Stimulated activated CD4-positive, alpha-beta T cell treated with anti-CD3 and anti-CD28 coated beads, TNF-alpha, amount 100 ng/mL, for 4 hours (primary cell): ENCODE results near the gene NEURL3.
"Not testable (repeated sequence)": the region's sequence is repeated elsewhere in the genome, so short reads cannot be mapped to it uniquely, and the experiment has no call there.

Experiments
- DNase-seq, 3 experiments: peaks; one replicate each; pipeline ENCODE4 v3.0.0-alpha.2; 2020; ENCODE audit warnings: low read depth in 3 of 3

The NEURL3 gene

DNA sequence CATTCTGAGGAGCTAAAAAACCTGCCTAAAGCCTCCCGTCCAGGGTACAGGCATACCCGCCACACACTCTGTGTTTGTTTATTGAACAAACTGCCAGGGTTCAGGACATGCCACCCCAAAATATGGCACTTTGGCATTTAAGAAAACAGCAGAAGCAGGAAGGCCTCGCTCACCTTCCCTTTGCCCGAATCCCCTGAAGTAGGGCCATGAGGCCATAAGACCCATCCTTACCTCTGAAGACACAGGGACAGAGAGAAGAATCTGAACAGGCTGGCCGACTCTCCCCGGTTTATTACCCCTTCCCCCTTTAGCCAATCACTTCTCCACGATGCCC is 1.7 kb upstream of the NEURL3 start:
- no peak for DNase-seq

DNA sequence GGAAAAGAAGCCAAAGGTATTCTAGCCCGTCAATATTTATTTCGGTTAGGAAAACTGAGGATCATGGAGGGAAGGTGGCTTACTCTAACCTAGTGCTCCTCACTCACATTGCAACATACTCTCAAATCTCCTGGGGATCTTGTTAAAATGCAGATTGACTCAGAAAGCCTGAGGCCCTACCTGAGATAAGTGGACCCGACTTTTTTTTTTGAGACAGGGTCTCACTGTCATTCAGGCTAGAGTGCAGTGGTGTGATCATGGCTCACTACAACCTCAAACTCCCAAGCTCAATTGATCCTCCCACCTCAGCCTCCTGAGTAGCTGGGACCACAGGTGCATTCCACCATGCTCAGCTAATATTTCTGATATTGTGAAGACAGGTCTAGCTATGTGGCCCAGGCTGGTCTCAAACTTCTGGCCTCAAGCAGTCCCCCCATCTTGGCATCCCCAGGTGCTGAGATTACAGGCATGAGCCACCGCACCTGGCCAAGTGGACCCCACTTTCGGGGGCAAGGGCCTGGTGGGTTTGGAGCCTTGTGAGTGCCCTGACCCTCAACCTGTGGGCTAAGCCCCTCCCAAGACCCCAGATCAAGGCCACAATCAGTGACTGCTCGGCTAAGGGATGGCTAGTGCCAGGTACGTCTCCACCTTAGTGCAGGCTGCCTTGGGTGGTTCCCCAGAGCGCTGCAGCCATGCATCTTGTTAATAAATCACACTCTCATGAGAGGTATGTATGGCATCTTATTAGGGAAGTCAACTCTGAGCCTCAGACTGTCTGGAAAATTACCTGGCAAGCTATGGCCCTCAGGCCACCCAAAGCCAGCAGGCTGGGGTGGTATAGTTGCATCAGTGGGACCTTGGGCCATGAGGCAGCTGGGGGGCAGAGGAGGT is 1.1 kb upstream of the NEURL3 start:
- DNase-seq, result no peak

DNA sequence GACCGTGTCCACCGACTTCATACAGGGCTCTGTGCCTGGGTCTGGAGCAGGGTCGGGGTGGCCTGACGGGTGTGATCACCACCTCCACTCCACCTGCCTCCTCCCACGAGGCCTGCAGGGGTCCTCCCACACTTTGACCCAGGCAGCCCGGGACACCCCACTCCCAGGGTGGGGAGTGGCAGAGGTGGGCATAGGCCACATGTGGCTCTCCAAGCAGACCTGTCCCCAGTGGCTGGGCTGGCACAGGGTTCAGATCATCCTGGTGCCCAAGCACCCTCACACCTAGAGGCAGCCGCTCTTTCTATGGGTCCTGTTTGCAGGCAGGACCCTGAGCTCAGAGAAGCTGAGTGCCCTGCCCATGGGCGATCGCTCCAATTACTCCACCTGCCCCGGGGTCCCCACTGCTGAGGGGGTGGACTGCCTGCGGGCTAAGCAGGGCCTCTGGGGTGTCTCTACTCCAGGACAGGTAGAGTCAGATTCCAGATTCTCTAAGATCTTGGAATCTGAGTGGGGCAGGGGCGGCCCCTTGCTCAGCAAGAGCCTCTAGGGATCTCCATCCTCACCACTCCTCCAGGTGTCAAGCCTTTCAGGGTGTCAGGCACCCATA is 1.4 kb downstream of the NEURL3 start:
- no peak for DNase-seq

DNA sequence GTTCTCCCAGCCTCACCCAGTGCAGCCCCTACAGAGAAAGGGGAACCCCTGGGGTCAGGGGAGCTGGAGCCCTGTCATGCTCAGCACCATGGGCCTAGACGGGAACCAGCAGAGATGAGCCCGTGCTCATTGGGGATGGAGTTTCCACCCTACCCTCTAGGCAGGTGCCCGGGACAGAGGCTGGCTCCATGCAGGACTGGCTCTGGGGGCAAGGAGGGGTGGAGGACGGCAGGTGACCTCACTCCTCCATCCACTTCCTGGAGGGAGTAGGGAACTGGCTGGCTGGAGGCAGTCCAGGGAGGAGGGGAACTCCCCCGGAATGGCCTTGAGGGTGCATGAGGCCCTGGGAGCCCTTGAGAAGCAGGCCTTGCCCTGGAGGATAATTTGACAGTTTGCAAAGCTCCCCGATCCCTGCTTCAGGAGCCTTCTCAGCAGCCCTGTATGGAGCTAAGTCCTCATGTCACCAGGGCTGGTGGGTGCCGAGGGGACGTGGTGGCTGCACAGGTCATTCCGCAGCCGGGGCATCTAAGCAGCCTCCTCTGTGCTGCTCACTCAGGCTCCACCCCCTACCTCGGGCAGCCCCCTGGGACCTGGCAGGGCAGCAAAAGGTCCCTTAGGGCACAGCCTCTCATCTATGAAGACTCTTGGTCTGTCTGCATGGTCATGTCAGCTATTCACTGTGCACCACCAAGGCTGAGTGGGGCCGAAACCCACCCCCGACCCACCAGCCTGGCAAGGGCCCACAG is 2.1 kb downstream of the NEURL3 start:
- no peak for DNase-seq

DNA sequence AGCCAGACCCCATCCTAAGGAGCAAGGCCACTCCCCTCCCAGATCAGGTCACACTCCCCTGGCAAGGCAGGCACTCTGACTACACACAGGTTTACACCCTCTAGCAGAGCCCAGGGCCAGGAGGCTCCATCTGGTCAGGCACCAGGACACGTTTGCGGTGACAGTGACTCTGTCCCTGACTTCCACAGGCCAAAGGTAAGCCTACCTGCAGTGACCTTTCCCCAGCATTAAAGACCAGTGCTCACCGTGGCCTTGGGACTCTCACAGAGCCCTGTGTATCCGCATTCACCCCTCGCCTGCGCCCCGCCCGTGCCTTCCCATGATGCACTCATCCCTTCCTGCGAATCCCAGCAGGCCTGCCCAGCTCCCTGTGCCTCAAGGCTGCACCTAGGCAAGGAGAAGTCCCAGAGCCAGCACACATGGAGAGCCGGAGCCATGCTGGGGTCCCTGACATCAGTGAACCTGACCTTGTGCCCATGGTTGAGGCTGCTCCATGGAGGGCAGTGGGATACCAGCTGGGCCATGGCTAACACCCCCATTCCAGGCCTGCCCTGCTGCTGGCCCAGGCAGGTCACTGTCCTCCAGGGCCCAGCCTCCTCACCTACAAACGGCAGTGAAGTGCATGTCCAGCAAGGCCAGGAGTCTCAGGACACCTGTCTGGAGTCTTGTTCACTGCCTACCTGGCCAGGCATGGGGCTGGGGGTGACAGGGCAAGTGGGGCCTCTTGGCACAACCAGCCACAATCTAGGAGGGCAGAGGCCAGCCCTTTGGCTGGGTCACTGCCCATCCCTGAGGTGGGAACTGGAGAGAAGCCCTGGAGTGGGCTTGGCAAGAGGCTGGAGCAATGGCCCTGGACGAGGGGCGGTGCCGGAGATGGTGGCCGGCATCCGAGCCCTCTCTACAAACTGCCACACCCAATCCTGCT is 3.0 kb downstream of the NEURL3 start:
- no peak for DNase-seq

DNA sequence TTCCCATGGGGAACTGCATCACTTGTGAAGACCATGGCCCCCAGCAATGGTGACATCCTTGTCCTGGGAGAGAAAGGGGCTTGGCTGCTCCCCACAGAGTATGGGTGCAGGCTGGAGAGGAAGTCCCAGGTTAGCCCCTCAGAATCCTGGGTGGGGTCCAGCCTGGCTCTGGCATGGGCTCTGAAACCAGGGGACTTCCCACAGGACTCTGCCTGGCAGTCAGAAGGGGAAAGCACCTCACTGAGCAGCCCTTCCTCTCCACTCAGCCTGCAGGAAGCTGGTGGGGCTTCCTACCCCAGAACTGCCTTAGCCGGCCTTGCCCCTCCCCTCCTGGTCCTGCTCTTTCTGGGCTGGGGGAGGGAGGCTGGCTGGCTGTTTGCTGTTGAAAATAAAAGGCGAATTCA is 3.7 kb downstream of the NEURL3 start:
- no peak for DNase-seq

DNA sequence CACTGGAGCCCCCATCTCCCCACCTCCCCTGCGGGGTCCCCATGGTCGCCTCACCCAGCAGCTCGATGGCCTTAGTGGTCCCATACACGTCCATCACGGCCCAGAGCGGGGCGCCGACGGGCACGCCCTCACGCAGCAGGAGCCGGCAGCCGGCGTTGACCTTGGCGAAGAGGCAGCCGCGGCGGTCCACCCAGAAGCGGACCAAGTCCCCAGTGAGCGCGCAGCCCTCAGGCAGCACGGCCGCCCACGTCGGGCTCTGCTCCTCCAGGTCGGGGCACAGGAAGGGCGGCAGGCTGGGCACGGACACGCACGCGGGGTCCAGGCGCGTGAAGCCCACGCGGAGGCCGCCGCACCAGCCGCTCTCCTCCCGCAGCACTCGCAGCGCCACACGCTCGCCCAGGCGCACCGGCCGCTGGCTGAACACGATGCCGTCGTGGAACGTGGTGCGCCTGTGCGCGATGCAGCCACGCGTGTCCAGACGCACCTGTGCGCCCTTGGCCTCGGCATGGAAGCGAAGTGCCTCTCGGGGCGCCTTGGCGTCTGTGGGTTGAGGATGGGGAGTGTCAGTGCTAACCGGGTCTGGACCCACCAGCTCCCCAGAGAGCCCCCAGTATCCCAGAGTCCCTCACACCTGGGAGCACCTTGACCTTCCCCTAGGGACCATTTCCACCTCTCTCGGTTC is 4.6 kb downstream of the NEURL3 start:
- DNase-seq, result no peak

DNA sequence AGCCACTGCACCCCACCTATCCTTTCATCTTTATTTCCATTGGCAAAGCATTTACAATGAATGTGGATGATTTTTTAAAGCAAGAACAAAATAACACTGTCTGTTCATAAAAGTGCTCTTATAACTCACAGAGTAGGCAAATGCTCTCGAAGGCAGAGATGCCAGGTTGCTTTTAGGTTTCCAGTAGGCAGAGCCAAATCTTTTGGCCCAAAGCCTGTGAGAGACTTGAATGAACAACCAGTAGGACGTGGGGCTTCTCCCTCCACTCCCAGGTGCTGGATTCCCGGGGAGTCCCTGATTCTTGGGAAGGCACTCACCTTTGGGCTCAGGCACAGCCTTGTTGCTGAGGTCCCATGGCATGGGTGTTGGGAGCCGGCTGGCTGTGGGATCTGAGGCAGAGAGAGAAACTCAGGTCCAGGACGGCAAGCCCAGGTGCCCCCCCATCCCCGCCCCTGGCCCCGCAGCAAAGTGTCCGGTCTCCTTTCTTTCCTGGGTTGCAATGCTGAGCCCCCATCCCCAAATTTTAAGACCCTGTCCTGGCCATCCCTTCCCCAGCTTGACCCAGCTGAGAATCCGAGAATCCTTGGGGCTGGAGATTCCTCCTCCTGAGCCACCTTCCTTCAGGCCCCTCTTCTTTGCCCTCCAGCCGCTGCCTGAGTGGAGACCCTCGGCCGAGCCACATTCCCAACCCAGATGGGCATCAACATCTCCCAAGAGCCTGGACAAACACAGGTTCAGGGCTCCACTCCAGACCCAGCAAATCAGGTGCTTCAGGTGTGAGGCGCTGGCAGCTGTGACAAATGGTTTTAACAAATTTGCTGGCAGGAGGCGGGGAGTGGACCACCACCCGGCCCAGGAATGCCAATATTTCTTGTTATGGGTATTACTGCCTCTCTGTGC is 5.8 kb downstream of the NEURL3 start:
- no peak for DNase-seq

DNA sequence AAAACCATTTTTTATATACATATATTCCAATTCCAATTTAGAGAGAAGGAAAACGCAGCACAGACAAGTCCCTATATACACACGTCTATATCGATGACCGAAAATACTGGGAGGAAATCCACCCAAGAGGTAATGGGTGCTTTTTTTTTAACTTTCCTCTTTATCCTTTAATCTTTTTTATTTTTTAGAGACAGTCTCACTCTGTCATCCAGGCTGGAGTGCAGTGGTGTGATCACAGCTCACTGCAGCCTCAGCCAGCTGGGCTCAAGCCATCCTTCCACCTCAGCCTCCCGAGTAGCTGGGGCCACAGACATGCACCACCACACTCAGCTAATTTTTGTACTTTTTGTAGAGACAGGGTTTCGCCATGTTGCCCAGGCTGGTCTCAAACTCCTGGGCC is 6.5 kb downstream of the NEURL3 start:
- DNase-seq, result not testable (repeated sequence)

DNA sequence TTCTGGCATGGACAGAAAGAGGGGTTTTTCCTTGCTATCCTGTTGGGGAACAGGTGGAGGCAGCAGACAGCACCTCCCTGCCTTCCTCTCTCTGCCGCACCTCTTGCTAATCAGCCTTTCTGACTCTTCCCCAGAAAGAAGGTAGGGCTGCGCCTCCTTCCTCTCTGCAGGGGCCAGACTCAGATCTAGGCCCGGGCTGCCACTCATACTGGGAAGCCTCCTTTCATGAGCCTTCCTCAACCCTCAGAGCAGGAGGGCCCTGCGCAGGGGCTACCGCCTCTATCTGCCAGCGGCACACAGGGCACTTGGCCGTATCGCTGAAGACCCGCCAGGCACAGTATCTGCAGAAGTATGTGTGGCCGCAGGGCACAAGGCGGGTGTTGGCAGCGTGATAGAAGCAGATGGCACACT is 7.1 kb downstream of the NEURL3 start:
- no peak for DNase-seq

DNA sequence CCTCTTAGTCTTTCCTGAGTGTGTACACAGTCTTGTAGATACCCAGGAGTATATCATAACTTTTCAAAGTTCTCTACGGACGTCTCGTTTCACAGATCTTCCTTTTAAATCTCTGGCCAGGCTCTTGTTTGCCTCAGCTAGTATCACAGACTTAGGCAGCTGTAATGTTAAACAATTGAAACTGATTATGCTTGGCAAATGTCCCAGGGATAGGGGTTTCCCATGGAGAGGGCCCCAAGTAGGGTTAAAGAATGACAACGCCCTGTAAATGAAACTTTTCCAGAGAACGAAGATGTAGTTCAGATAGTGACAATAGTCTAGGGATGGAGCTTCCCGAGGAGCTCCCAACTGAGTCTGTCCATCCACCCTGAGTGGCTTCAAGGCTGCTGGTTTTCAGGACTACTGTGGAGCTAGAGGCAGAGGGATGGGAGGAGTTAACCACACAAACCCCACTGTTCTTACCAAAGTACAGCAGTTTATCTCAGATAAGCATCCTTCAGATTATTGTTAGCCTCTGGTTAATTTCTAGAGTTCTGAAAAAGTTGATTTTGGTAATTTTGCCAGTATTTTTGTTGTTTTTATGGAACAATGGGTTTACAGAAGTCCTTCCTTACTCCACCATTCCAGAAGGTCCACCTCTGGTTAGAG is 9.1 kb downstream of the NEURL3 start:
- no peak for DNase-seq

DNA sequence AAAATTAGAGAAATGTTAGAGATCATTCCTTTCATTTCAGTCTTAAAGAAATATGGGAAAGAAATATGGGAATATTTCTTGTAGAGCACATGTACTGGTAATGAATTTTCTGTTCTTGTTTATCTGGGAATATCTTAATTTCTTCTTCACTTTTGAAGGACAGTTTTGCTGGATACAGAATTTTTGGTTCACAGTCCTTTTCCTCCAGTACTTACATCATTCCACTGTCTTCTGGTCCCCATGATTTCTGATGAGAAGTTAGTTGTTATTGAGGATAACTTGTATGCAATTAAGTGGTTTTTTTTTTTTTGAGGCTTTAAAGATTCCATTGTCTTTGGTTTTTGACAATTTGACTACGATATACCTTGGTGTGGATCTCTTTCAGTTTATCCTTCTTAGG is 11.0 kb downstream of the NEURL3 start:
- no peak for DNase-seq

DNA sequence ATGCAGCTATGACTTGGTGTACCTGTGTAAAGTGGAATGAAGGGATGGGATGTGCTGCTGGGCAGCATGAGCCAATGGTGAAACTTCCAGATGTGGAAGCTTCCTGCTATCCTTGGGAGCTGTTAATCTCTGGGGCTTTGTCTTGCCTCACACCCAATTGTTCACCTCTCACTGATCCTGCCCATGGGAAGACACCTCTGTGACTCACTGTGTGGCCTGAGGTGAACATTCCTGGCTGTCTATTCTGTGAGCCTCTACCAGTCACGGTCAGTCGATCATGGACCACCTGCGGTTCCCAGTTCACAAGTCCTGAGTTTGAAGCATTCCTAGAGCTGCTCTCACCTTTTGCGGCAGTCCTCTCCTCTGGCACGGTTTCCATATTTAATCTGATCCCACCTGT is 12.1 kb downstream of the NEURL3 start:
- no peak for DNase-seq

DNA sequence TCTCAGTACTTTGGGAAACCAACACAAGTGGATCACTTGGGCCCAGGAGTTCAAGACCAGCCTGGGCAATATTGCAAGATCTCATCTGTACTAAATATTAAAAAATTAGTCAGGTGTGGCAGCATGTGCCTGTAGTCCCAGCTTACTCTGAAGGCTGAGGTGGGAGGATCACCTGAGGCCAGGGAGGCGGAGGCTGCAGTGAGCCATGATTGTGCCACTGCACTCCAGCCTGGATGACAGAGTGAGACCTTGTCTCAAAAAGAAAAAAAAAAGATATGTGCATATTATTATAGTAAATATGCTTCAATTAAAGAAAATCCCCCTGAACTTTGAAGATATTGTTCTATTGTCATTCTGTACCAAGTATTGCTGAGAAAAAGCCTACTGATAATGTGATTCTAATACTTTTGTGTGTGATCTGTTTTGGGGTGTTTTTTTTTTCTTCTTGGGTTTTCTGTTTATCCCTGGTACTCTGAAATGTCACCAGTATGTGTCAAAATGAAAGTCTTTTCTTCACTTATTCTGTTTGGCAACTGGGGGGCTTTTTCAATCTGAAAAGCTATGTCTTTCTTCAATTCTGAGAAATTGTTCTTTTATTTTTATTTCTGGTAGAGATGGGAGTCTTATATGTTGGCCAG is 13.2 kb downstream of the NEURL3 start:
- DNase-seq, result no peak

DNA sequence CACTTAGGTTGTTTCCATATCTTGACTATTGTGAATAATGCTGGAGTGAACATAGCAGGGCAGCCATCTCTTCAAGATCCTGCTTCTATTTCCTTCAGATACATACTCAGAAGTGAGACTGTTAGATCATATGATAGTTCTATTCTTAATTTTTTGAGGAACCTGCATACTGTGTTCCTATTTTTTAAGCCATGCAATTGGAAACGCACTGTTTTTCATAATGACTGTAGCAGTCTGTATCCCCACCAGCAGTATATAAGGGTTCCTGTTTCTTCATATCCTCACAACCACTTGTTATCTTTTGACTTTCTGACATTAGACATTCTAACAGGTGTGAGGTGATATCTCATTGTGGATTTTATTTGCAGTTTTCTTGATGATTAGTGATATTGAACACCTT is 15.5 kb downstream of the NEURL3 start:
- DNase-seq, result no peak

DNA sequence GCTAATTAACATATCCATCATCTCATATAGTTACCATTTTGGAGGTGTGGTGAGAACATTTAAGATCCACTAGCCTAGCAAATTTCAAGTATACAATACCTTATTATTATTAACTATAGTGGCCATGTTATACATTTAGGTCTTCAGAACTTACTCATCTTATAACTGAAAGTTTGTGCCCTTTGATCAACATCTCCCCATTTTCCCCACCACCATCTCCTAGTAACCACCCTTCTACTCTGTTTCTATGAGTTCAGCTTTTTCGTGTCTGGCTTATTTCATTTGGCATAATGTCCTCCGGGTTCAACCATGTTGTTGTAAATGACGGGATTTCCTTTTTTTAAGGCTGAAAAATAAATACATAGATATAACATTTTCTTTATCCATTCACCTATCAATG is 15.9 kb downstream of the NEURL3 start:
- no peak for DNase-seq

DNA sequence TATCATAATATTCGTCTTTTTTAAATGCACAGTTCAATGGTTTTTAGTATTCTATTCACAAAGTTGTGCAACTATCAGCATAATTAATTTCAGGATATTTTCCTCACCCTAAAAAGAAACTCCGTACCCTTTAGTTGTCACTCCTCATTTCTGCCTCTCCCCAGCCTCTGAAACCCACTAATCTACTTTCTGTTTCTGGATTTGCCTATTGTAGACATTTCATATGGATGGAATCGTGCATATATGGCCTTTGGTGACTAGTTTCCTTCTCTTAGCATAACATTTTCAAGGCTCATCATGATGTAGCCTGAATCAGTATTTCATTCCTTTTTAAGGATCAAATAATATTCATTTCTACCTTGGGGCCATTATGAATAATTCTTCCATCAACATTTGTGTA is 18.5 kb downstream of the NEURL3 start:
- DNase-seq, result no peak

DNA sequence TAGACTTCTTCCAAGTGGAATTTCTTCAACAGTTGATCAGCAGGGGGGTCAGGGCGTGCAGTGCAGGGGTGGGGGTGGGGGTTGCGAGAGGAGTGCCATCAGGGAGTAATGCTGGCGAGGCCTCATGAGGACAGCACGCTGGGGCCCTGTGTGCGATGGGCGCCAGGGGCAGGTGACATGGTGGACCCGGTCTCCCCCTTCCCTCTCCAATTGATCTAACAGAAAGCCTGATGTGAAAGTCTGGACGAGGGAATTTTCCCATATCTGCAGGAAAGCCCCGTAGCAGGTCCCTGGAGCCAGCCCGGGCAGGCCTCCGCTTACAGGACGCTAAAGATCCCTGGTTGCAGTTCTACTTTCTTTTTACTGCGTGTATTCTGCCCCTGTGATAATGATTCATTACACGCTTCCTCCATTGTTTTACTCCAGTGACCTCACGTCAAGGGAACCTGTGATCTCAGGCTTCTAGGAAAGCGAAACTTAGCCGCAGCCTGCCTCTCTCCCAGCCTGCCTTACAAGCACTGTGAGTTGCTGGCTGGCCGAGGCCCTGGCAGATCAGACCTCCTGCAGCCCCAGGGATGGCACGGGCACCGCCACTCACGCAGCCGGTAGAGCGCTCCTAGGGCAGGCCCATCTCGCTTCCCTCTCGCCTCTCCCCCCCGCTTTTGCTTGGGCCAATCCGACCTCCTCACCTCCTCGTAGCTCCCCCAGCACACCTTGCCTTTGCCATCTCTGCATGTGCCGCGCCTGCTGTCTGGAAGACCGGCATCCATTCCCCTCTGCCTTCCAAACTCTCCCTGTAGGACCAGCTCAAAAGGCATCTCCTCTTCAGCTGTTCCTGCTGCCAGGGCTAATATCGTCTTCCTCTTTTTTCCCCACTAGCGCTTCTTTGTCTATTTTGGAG is 19.2 kb downstream of the NEURL3 start:
- peak; percentile 55 to 82 (median 81) for DNase-seq
